GM12872 (cell line): ENCODE results near the gene PLEKHG4B.

Experiments
- CTCF ChIP-seq: IDR thresholded peaks from 3 replicates; pipeline ENCODE4 v1.5.1; 2011; ENCODE audit warnings: low read depth, mild to moderate bottlenecking, low read length, moderate library complexity; ENCODE audit not compliant: insufficient read depth

PLEKHG4B gene

GRCh38 chr5:217494-218456 is 125.8 kb downstream of the PLEKHG4B start, which contains the start of the genes CCDC127 and SDHA:
Gene CCDC127 (minus strand): TSS chr5:218153. CDS start chr5:216849, 1,304 bp downstream.
Gene SDHA (plus strand): TSS chr5:218320. CDS start chr5:218356, 36 bp downstream.
- peak; percentile 37; the same call in 2 of the 3 replicates for TF ChIP-seq CTCF

- no peak for TF ChIP-seq CTCF
Observed at GRCh38 chr5:218457-219291, 126.7 kb downstream of the PLEKHG4B start.

- no peak for TF ChIP-seq CTCF
Observed at GRCh38 chr5:219460-219863, 127.5 kb downstream of the PLEKHG4B start.

- no peak for TF ChIP-seq CTCF
Observed at GRCh38 chr5:219991-220390, 128.0 kb downstream of the PLEKHG4B start.

- no peak for TF ChIP-seq CTCF
Observed at GRCh38 chr5:223791-224190, 131.8 kb downstream of the PLEKHG4B start.

- TF ChIP-seq CTCF, result no peak
Observed at GRCh38 chr5:225334-225733, 133.4 kb downstream of the PLEKHG4B start.

- TF ChIP-seq CTCF, result no peak
Observed at GRCh38 chr5:228886-229285, 136.9 kb downstream of the PLEKHG4B start.
